Measurements from ENCODE around the gene ZNF425.
A peak's percentile ranks its signal among the peaks of the same experiment; 100 is the strongest.
"Not testable (repeated sequence)": the region's sequence is repeated elsewhere in the genome, so short reads cannot be mapped to it uniquely, and the experiment has no call there.

The ZNF425 gene

DNA sequence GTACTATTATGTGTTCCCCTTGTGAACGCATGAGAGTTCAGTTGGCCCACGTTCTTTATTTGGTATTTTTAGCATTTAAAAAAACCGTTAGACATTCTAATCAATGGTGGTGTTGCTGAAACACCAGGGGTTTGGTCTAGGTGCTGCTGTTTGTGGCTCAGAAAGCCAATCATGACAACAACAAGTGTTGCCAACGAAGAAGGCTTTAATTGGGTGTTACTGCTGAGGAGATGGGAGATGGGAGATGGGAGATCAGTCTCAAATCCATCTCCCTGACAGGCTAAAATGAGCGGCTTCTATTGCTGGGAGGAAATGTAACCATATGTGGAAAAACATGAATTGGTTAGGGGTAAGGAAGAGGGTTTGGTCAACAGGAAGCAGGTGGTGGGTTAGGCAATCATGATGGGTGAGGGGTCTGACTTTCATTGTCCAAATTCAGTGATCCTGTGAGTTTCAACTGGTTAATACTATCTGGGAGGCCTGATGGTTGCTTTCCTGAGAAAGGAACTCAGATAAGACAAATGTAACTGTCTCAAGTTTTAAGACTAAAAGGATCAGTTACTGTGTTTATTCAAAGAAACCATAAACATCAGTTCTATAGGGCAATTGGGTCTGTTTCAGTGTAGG lies 4.6 kb upstream of the ZNF425 start:
- DNase-seq: no peak

DNA sequence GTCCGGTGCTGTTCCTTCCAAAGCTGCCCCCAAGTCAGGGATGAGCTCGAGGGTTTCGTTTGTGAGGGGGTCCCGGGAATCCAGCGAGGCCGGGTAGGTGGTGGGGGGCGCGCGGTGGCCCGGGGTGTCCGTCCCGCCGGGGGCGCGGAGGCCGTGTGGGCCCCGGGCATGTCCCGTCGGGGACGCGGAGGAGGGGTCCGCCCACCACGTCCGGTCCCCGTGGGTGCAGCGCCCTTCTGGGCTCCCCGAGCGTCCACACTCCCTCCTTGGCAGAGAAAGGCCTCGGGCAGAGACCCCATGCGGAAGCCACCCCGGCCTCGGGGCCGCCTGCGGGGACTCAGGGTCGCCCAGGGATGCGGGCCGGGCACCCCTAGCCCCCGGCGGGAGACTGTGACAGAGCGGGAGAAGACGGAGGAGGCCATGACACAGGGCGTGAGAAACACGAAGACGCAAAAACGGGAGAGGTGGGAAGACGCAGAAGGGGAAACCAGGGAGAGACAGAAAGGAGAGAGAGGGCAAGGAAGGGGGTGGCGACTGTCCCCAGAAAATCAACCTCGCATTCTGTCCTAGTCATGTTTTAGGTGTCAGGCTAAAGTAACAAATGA lies 640 bp upstream of the ZNF425 start:
- DNase-seq: peak; percentile 22

DNA sequence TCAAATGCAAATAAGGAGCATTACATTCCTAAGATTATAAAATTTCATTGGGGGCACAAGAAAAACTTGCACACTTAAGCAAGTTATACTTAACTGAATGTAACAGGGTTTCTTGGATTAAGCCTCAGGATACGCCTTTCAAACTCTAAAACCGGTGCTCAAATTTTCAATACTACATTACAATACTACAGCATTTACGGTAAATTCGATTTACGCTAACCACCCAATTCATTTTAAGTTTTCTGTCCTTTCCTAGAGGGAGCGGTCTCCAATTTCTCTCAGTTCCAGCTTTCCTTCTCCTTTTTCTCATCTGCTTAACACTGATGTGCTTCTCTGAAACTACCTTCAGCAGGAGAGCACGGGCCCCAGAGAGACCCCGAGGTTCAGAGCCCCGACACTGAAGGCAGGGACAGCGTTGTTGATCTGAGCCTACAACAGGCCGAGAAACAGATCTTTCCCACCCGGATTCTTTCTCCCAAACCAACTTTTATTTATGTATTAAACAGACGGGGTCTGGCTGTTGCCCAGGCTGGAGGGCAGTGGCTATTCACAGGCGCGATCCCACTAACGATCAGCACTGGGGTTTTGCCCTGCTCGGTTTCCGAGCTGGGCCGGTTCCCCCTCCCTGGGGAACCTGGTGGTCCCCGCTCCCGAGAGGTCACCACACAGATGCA lies 798 bp downstream of the ZNF425 start:
- DNase-seq: no peak

DNA sequence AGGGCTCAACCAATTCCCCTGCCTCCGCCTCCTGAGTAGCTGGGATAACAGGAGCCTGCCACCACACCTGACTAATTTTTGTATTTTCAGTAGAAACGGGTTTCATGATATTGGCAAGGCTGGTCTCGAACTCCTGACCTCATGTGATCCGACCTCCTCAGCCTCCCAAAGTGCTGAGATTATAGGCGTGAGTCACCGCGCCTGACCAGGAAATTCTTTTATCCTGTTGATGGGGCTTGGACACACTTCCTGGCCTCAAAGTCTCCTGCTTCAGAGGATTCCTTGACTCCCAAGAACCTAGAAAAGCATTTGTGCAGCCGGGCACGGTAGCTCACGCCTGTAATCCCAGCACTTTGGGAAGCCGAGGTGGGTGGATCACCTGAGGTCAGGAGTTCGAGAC lies 16.2 kb downstream of the ZNF425 start:
- no peak for DNase-seq

DNA sequence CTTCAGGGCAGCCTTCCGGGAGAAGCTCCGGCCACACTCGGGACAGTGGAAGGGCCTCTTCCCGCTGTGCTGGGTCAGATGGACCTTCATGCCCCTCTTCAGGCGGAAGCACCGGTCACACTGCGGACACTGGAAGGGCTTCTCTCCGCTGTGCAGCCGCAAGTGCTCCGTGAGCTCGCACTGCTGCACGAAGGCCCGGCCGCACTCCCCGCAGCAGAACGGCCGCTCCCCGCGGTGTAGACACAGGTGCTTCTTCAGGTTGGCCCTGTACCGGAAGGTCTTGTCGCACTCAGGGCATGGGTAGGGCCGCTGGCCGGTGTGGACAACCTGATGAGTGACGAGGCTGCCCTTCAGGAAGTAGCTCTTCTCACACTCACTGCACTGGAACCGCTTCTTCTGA lies 21.4 kb downstream of the ZNF425 start:
- DNase-seq: no peak

DNA sequence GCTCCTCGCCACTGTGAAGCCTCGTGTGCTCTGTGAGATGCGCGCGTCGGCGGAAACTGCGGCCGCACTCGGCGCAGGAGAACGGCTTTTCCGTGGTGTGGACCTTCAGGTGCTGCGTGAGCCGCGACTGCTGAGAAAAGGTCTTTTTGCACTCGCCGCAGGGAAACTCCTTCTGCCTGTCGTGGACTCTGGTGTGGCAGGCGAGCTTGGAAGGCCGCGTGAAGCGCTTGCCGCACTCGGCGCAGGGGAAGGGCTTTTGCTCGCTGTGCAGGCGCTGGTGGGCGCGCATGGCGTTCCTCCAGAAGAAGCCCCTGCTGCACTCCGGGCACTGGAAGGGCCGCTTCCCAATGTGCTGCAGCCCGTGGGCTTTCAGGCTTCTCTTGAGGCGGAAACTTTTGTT lies 21.9 kb downstream of the ZNF425 start:
- DNase-seq: no peak

DNA sequence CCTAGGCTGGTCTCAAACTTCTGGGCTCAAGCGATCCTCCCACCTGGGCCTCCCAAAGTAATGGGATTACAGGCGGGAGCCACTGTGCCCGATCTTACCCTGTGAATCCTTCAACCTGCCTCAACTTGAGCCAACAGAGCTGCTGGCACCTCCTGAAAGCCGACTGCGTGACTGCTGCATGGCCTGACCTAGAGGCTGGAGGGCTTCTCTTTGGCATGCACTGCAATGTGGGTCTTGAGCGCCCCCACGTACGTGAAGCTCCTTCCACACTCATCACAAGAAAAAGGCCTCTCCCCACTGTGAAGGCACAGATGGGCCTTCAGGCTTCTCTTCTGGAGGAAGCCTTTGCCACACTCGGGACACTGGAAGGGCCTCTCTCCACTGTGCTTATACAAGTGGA lies 22.7 kb downstream of the ZNF425 start:
- no peak for DNase-seq

DNA sequence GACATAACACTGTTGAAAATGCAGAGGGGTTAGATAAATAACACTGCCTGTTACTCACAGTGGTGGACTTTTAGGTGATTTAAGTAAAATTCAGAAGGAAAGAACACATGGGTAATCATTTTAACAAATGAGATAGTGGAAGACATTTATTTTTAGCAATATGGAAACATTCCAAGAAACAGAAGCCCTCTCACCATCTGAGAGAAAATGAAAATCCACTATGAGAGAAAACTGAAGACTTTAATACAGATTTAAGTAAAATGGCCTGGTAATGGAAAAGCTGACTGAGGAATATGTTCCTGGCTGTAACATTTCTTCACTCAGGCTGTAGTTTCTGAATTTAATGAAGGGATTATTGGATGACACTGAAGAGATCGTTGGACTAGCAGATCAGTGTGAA lies 23.5 kb downstream of the ZNF425 start:
- DNase-seq: no peak

DNA sequence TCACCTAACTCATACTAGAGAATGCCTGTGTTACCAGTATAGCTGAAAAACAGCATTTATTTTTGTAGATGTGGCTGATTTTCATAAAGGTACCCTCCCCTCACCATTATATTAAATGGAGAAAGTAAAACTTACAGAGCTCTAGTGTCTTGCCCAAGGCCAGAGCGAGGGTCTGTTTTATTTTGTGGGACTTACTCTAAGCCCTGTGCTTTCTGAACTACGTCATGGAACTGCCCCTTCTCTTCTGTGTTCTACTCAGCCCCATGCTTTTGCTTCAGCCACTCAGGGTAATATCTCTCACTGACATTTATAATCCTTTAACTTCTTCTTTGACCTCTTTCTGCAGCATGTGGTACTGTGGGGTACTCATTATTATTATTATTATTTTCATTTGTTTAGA lies 25.3 kb downstream of the ZNF425 start:
- DNase-seq: no peak

DNA sequence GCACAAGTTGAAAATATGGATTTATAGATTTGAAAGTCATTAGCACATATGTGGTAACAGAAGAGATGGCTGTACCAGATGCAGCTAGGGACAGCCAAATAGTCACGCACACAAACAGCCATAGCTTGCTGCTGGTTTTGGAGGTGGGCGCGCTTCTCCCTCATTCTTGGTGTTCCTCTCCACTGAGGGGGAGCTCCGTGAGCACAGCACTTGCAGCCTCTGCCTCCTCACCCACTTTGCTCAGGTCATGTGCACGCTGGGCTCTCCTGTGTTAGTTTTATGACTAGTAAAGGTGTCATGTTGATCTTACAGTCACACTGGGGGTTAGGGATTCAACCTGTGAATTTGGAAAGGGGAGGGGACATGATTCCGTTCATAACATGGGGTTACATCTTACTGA lies 27.1 kb downstream of the ZNF425 start:
- DNase-seq: no peak

DNA sequence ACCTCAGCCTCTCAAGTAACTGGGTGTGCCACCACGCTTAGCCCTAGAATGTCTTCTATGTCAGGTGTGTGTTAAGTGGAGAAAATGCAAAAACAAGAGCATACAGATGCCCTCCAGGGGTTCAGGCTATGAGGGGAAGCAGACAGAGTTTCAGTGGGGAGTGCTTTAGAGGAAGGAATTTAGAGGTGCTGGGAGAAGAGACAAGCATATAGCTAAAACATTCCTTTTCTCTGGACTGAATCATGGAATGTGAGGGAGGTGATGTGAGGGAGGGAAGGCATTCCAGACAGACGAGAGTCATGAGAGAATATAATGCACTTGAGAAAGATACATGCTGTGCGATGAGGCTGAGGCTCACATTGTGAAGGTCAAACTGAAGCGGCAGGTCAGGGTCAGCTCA lies 29.0 kb downstream of the ZNF425 start:
- DNase-seq: no peak

DNA sequence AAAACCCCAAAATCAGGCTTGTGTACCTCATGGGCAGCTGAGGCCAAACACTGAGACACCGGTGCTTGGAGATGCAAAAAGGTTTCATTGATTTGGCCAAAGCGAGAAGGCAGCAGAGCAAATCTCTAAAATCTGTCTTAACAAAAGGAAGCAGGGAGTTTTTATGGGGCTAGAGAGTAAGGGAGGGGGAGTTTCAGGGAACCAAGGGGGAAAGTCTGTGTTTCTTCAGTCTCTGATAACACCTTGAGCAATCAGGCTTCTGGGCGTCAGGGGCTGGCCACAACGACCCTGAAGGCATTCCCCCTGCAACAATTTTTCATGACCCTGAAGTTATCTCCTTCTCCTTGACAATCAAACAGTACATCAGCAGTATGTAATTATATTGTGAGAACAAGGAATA lies 32.9 kb downstream of the ZNF425 start:
- DNase-seq: no peak

DNA sequence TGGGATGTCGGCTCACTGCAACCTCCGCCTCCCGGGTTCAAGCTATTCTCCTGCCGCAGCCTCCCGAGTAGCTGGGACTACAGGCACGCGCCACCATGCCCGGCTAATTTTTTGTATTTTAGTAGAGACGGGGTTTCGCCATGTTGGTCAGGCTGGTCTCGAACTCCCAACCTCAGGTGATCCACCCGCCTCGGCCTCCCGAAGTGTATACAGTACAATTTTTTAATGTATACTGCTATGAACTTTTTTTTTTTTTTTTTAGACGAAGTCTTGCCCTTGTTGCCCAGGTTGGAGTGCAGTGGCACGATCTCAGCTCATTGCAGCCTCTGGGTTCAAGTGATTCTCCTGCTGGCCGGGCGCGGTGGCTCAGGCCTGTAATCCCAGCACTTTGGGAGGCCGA lies 33.9 kb downstream of the ZNF425 start:
- DNase-seq: not testable (repeated sequence)

DNA sequence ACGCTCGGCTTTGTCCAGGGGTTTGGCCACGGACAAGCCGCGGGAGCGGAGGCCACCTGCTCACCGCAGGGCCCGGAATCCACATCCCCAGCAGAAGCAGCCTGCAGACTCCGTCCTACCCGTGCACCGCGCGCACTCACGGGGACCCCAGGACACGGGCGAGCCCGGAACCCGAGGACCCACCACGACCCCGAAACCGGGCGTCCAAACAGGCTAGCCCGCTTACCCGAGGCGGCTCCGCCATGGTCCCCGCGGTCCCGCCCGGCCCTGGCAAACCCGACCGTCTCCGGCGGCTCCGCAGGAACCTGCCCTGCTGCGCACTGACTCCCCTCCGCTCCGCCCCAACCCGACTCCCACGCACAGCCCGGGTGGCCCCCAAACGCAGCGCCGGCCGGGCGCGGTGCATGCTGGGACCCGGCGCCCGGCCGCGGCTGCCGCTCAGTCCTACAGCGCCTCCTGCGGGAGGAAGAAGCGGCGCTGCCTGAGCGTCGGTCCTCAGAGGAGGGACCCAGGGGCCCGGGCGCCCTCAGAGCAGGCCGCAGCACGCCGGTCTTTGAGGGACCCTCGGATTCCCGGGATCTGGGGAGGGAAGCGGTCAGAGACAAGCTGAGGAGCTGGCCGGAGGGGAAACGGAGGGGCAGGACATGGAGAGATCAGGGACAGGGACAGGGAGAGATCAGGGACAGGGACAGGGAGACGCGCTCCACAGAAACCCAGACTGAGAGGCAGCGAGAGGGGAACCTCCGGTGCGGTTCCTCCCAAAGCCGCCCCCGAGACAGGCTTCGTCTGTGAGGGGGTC lies 35.5 kb downstream of the ZNF425 start, which contains the start of gene ZNF786:
Gene ZNF786 (minus strand): TSS at position 322 of the 799 bp plus-strand sequence. CDS start 78 bp downstream, at position 244.
- DNase-seq: peak; percentile 80

DNA sequence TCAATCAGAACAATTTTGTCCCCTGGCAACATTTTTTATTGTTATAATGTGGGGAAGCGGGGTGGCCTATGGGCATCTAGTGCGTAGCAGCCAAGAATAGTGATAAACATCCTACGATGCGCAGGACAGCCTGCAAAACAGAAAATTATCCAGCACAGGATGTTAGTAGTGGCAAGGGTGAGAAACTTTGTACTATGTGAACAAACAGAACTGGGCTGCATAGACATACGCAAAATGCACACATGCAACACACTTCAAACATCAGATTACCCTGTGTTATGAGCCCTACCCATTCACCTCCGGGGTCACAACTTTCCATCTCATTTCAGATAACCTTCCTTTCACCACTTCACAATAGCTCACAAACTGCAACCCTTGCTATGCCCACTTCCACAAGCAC lies 38.7 kb downstream of the ZNF425 start:
- DNase-seq: no peak

DNA sequence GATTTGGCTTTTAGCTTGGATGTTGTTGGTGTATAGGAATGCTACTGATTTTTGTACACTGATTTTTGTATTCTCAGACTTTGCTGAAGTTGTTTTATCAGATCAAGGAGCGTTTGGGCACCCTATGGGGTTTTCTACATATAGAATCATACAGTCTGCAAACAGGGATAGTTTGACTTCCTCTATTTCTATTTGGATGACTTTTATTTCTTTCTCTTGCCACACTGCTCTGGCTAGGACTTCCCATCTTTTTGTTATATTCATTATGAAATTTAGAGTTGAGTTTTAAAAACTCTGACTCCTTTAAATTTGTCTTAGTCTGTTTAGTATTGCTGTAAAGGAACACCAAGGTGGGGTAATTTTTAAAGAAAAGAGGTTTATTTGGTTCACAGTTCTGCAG lies 40.3 kb downstream of the ZNF425 start:
- DNase-seq: no peak

DNA sequence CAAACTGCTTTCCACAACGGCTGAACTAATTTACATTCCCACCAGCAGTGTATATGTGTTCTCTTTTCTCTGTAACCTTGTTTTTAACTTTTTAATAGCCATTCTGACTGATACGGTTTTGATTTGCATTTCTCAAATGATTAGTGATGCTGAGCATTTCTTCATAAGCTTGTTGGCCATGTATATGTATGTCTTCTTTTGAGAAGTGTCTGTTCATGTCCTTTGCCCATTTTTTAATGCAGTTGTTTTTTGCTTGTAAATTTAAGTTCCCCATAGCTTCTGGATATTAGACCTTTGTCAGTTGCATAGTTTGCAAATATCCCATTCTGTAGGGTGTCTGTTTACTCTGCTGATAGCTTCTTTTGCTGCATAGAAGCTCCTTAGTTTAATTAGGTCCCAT lies 41.7 kb downstream of the ZNF425 start:
- no peak for DNase-seq

DNA sequence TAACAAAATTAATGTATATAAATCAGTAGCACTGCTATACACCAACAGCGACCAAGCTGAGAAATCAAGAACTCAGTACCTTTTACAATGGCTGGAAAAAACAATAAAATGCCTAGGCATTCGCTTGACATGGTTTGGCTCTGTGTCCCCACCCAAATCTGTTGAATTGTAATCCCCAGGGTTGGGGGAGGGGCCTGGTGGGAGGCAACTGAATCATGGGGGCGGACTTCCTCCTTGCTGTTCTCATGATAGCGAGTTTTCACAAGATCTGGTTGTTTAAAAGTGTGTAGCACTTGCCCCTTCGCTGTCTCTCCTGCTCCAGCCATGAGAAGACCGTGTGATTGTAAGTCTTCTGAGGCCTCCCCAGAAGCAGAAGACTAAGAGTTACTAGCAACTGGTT lies 44.2 kb downstream of the ZNF425 start:
- DNase-seq: no peak

DNA sequence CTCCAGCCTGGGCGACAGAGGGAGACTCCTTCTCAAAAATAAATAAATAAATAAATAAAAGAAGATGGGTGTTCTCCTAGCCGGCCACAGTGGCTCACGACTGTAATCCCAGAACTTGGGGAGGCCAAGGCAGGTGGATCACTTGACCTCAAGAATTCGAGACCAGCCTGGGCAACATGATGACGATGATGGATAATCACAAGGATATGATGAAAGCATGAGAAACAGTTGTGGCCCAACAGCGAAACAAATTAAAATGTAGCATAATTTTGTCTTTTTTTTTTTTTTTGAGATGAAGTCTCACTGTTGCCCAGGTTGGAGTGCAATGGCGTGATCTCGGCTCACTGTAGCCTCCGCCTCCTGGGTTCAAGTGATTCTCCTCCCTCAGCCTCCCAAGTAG lies 48.5 kb downstream of the ZNF425 start:
- DNase-seq: no peak

DNA sequence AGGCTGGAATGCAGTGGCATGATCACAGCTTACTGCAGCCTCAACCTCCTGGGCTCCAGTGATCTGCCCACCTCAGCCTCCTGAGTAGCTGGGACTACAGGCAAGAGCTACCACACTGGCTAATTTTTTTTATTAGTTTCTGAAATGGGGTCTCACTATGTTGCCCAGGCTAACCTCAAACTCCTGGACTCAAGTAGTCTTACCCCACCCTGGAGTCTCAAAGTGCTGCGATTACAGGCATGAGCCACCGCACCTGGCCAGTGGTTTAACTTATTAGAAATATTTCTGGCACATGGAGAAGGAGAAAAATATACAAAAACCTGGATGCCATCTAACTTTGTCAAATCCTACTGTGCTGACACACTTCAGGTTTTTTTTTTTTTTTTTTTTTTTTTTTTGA lies 50.8 kb downstream of the ZNF425 start:
- DNase-seq: no peak

DNA sequence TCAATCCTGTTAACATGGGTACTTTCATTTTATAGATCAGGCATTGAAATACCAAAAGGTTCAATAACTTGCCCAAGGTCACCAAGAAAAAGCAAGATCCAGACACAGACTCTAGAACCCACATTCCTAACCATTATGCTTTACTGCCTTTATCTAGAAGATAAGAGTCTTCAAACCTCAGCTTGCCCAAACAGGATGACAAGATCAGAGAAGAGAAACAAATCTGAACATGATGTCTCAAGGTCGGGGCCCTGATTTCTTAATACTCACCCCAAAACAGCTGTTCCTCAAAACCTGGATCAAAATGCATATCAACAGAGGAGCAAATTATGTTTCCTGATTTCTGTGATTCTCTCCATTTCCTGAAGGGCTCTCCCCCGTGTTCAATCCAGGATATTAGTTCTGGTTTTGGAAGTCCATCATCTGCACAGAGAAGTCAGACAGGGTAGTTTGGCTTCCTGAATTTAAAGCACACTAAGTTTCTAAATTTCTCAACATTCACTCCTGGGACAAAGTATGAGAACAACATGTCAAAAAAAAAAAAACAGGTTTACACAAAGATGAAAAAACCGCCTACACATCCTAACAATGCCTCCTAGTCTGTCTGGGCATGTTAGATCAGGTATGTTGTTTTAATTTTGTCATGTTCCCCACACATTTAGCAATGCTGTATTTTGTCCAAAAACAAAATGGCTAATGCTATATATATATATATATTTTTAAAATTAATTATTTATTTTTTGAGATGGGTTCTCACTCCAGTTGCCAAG lies 51.8 kb downstream of the ZNF425 start:
- no peak for DNase-seq

DNA sequence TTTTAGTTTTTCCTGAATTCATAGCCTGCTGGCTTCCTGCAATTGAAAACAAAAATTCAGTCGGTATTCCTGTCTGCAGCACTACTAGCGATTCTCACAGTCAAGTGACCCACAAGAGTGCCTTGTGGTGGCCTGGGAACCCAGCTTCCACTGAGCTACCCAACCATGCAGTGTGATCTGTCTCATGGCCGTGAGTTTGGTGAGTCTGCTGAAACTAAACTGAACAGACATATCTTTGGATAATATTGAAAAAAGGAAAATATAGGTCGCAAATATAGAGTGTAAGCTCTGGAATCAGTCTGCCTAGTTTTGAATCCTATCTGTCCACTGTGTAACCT lies 53.7 kb downstream of the ZNF425 start:
- DNase-seq: no peak
